H1 (cell line): ENCODE data around the gene NUDT1. TPM values are rescaled to one million over a fixed set of nuclear protein-coding genes. Genes with fewer than 3 reads are reported as not detected.

Source experiments
- CTCF ChIA-PET: fragments of 300-600 bp; sonication (Branson Sonifier 250); formaldehyde crosslinking; loops from one replicate; lab custom pipeline; 2021; ENCODE audit not compliant: partially characterized antibody; lab: Charles Lee
- POLR2A ChIA-PET: fragments of 300-600 bp; sonication (Branson Sonifier 250); formaldehyde crosslinking; loops from one replicate; lab custom pipeline; 2021; ENCODE audit warnings: inconsistent platforms; ENCODE audit not compliant: partially characterized antibody; lab: Charles Lee
- DNase-seq, 2 experiments: peaks; one replicate each; pipeline versions ENCODE4 v3.0.0 to v3.0.0-alpha.2; 2010 to 2022; ENCODE audit warnings: low spot score in 2 of 2, low read depth in 1 of 2, mixed read lengths in 1 of 2
- FAIRE-seq: peaks from 2 replicates; lab custom pipeline; 2011; peaks lifted over from hg19 to GRCh38; lab: Jason Lieb, UNC
- H2AFZ ChIP-seq: 2 replicates; pipeline ENCODE4 v1.8.1; 2012; ENCODE audit warnings: low read length, inconsistent platforms
- H2AK5ac ChIP-seq: 2 replicates; pipeline ENCODE4 v1.6.1; 2013; ENCODE audit warnings: low read depth, low read length
- H2BK120ac ChIP-seq: replicated peaks from 2 replicates; pipeline ENCODE3; 2013; ENCODE audit warnings: low read depth, low read length, inconsistent platforms
- H2BK12ac ChIP-seq: 2 replicates; pipeline ENCODE4 v1.6.1; 2013; ENCODE audit warnings: low read depth, low read length
- H2BK15ac ChIP-seq: 2 replicates; pipeline ENCODE4 v1.6.1; 2013; ENCODE audit warnings: low read length
- H2BK20ac ChIP-seq: 2 replicates; pipeline ENCODE4 v1.6.1; 2013; ENCODE audit warnings: low read length
- H2BK5ac ChIP-seq: 2 replicates; pipeline ENCODE4 v1.6.1; 2013; ENCODE audit warnings: low read depth, low read length
- H3K14ac ChIP-seq: 2 replicates; pipeline ENCODE4 v1.6.1; 2013; ENCODE audit warnings: inconsistent platforms; ENCODE audit not compliant: insufficient read length
- H3K18ac ChIP-seq: 2 replicates; pipeline ENCODE4 v1.6.1; 2013; ENCODE audit warnings: low read length; ENCODE audit errors: extremely low read depth
- H3K23ac ChIP-seq: 2 replicates; pipeline ENCODE4 v1.6.1; 2013; ENCODE audit warnings: inconsistent platforms; ENCODE audit not compliant: insufficient read length
- H3K23me2 ChIP-seq: 2 replicates; pipeline ENCODE4 v1.6.1; 2013; ENCODE audit warnings: low read depth, low read length
- H3K27ac ChIP-seq: 2 replicates; pipeline ENCODE4 v1.6.1; 2011; ENCODE audit warnings: low read depth, low read length, inconsistent platforms
- H3K27me3 ChIP-seq, 4 experiments: replicated peaks in 1 of 4; 1 replicate in 1 of 4; 2 replicates in 3 of 4; pipeline versions ENCODE4 v1.6.1 to v1.8.1; 2011 to 2013; ENCODE audit warnings: low read length in 3 of 4, mild to moderate bottlenecking in 3 of 4, inconsistent platforms in 2 of 4, mixed read lengths in 2 of 4, moderate library complexity in 1 of 4; ENCODE audit not compliant: control insufficient read depth in 3 of 4, insufficient read depth in 3 of 4; ENCODE audit errors: extremely low read depth in 1 of 4
- H3K36me3 ChIP-seq, 4 experiments: 2 replicates each; pipeline versions ENCODE4 v1.6.1 to v1.8.1; 2011 to 2013; ENCODE audit warnings: mild to moderate bottlenecking in 4 of 4, low read length in 3 of 4, moderate library complexity in 2 of 4, control low read depth in 1 of 4, inconsistent platforms in 1 of 4; ENCODE audit not compliant: insufficient read depth in 4 of 4, control insufficient read depth in 2 of 4
- H3K4ac ChIP-seq: replicated peaks from 2 replicates; pipeline ENCODE3; 2013; ENCODE audit warnings: low read length, low read depth, mixed read lengths, inconsistent platforms; ENCODE audit not compliant: insufficient read length
- H3K4me1 ChIP-seq, 4 experiments: replicated peaks in 1 of 4; 1 replicate in 1 of 4; 2 replicates in 3 of 4; pipeline versions ENCODE4 v1.6.1 to v1.8.1; 2011 to 2013; ENCODE audit warnings: low read length in 3 of 4, inconsistent platforms in 2 of 4, mixed read lengths in 1 of 4; ENCODE audit not compliant: insufficient read depth in 4 of 4, control insufficient read depth in 3 of 4
- H3K4me2 ChIP-seq, 2 experiments: 2 replicates each; pipeline versions ENCODE4 v1.6.1 to v1.8.1; 2011 to 2013; ENCODE audit warnings: low read depth in 2 of 2, low read length in 2 of 2, control low read depth in 1 of 2, inconsistent platforms in 1 of 2, mild to moderate bottlenecking in 1 of 2; ENCODE audit not compliant: insufficient read depth in 1 of 2
- H3K4me3 ChIP-seq, 4 experiments: fragments of 200-600, 300-600 bp in 1 of 4; sonication (generic), shearing (Covaris generic), sonication (Bioruptor Twin) in 1 of 4; 2 replicates each; pipeline versions ENCODE4 v1.5.1 to v1.8.1; 2011 to 2016; ENCODE audit warnings: low read length in 4 of 4, low read depth in 3 of 4, control low read depth in 2 of 4, inconsistent platforms in 2 of 4, mild to moderate bottlenecking in 2 of 4, mixed read lengths in 1 of 4, moderate library complexity in 1 of 4; ENCODE audit not compliant: insufficient read depth in 2 of 4; ENCODE audit errors: extremely low read depth in 1 of 4
- H3K56ac ChIP-seq: replicated peaks from 2 replicates; pipeline ENCODE3; 2013; ENCODE audit warnings: low read depth, mild to moderate bottlenecking, mixed read lengths, low read length, inconsistent platforms; ENCODE audit not compliant: insufficient read length
- H3K79me1 ChIP-seq: 2 replicates; pipeline ENCODE4 v1.6.1; 2013; ENCODE audit warnings: low read depth, low read length, control low read depth
- H3K79me2 ChIP-seq, 2 experiments: 2 replicates each; pipeline versions ENCODE4 v1.6.1 to v1.8.1; 2012 to 2013; ENCODE audit warnings: low read length in 2 of 2, mild to moderate bottlenecking in 2 of 2, inconsistent platforms in 1 of 2; ENCODE audit not compliant: insufficient read depth in 2 of 2, control insufficient read depth in 1 of 2
- H3K9ac ChIP-seq, 4 experiments: replicated peaks in 1 of 4; 1 replicate in 1 of 4; 2 replicates in 3 of 4; pipeline versions ENCODE4 v1.6.1 to v1.8.1; 2011 to 2013; ENCODE audit warnings: low read depth in 3 of 4, low read length in 3 of 4, control low read depth in 2 of 4, mild to moderate bottlenecking in 2 of 4, moderate library complexity in 2 of 4, inconsistent platforms in 1 of 4; ENCODE audit errors: extremely low read depth in 1 of 4
- H3K9me3 ChIP-seq, 2 experiments: 2 replicates each; pipeline versions ENCODE4 v1.6.1 to v1.8.1; 2012 to 2013; ENCODE audit warnings: mild to moderate bottlenecking in 2 of 2, moderate library complexity in 2 of 2, control low read depth in 1 of 2, inconsistent platforms in 1 of 2, low read depth in 1 of 2, low read length in 1 of 2, mixed read lengths in 1 of 2; ENCODE audit not compliant: insufficient read depth in 2 of 2
- H4K20me1 ChIP-seq, 2 experiments: replicated peaks in 1 of 2; 2 replicates each; pipeline versions ENCODE3 to v1.8.1; 2011 to 2013; ENCODE audit warnings: inconsistent platforms in 2 of 2, low read length in 2 of 2, mild to moderate bottlenecking in 1 of 2; ENCODE audit not compliant: insufficient read depth in 2 of 2, control insufficient read depth in 1 of 2
- H4K5ac ChIP-seq: 2 replicates; pipeline ENCODE4 v1.6.1; 2013; ENCODE audit warnings: low read length, low read depth, mixed read lengths, inconsistent platforms; ENCODE audit not compliant: insufficient read length
- H4K8ac ChIP-seq: 2 replicates; pipeline ENCODE4 v1.8.0; 2013; ENCODE audit warnings: mild to moderate bottlenecking, moderate library complexity, low read length, inconsistent platforms; ENCODE audit not compliant: insufficient read depth; ENCODE audit errors: extremely low read depth
- H4K91ac ChIP-seq: replicated peaks from 2 replicates; pipeline ENCODE3; 2013; ENCODE audit warnings: low read length, mixed read lengths, inconsistent platforms; ENCODE audit not compliant: insufficient read length
- BRCA1 ChIP-seq: IDR thresholded peaks from 2 replicates; pipeline ENCODE4 v1.6.1; 2012; ENCODE audit warnings: low read depth, low read length, improper control_type of control experiment
- CHD2 ChIP-seq: IDR thresholded peaks from 2 replicates; pipeline ENCODE4 v1.6.1; 2012; ENCODE audit warnings: low read length, improper control_type of control experiment
- EZH2 ChIP-seq: fragments of 200-600 bp; sonication (generic); IDR thresholded peaks from 2 replicates; pipeline ENCODE4 v1.7.1; 2012; ENCODE audit warnings: low read depth, mild to moderate bottlenecking, moderate library complexity, low read length, inconsistent platforms; ENCODE audit not compliant: severe bottlenecking
- GABPA ChIP-seq: IDR thresholded peaks from 2 replicates; pipeline ENCODE4 v1.6.1; 2011; ENCODE audit warnings: mild to moderate bottlenecking, low read length, moderate library complexity, borderline replicate concordance; ENCODE audit not compliant: insufficient read depth
- JUND ChIP-seq: IDR thresholded peaks from 2 replicates; pipeline ENCODE4 v1.6.1; 2011; ENCODE audit warnings: mild to moderate bottlenecking, improper control_type of control experiment, low read length
- KDM5A ChIP-seq: fragments of 200-600 bp; IDR thresholded peaks from 2 replicates; pipeline ENCODE4 v1.7.1; 2012; ENCODE audit warnings: mild to moderate bottlenecking, low read length, inconsistent platforms, mixed read lengths
- NANOG ChIP-seq: IDR thresholded peaks from 2 replicates; pipeline ENCODE4 v1.6.1; 2011; ENCODE audit warnings: low read length, low read depth, mild to moderate bottlenecking, inconsistent platforms; ENCODE audit not compliant: insufficient read depth, poor library complexity, severe bottlenecking
- RFX5 ChIP-seq: IDR thresholded peaks from 2 replicates; pipeline ENCODE4 v1.6.1; 2011; ENCODE audit warnings: low read depth, low read length, improper control_type of control experiment, borderline replicate concordance
- SIN3A ChIP-seq, 2 experiments: IDR thresholded peaks in 1 of 2; conservative IDR thresholded peaks in 1 of 2; 2 replicates each; pipeline ENCODE4 v1.6.1; 2011 to 2012; ENCODE audit warnings: low read length in 2 of 2, improper control_type of control experiment in 1 of 2, low read depth in 1 of 2, mild to moderate bottlenecking in 1 of 2
- SIRT6 ChIP-seq: IDR thresholded peaks from one replicate; pipeline ENCODE4 v1.7.1; 2012; ENCODE audit warnings: low read length, inconsistent platforms
- SP1 ChIP-seq: IDR thresholded peaks from 2 replicates; pipeline ENCODE4 v1.6.1; 2011; ENCODE audit warnings: low read depth, low read length
- SP2 ChIP-seq: IDR thresholded peaks from 2 replicates; pipeline ENCODE4 v1.6.1; 2012; ENCODE audit warnings: mild to moderate bottlenecking, low read length, inconsistent platforms
- SUZ12 ChIP-seq: fragments of 200-600 bp; sonication (generic); IDR thresholded peaks from 2 replicates; pipeline ENCODE4 v1.6.1; 2012; ENCODE audit warnings: mild to moderate bottlenecking, inconsistent platforms, low read length, moderate library complexity, mixed read lengths
- TEAD4 ChIP-seq: IDR thresholded peaks from 2 replicates; pipeline ENCODE4 v1.6.1; 2012; ENCODE audit warnings: low read depth, low read length, inconsistent platforms, mixed read lengths
- WGBS, 2 experiments: shearing (Covaris generic) in 1 of 2; methylation state at CpG; one replicate each; pipeline versions ENCODE4 v1.1.6 to v1.1.7; 2013 to 2015; ENCODE audit warnings: low lambda C conversion rate in 2 of 2, mixed read lengths in 2 of 2, inconsistent platforms in 1 of 2, low coverage in 1 of 2, missing lambda C conversion rate in 1 of 2; ENCODE audit not compliant: insufficient replicate concordance in 2 of 2, insufficient coverage in 1 of 2, insufficient read length in 1 of 2; ENCODE audit errors: extremely low coverage in 1 of 2, missing lambda C conversion rate in 1 of 2; 5-methylcytosine and 5-hydroxymethylcytosine counted together
- polyA plus RNA-seq, 7 experiments: library from polyadenylated mRNA; depleted of rRNA in 3 of 7; stranded (reverse) in 5 of 7; unstranded in 2 of 7; fragments of >200 nt in 5 of 7; fragments of 200-250 nt in 2 of 7; gene quantifications; 1 replicate in 5 of 7; 2 replicates in 1 of 7; 4 replicates in 1 of 7; pipeline versions ENCODE4 v1.2.1 to v1.2.3, GENCODE V29; 2011 to 2013; ENCODE audit warnings: missing spikeins in 2 of 7, mixed read lengths in 2 of 7
- total RNA-seq: library from RNA; stranded (reverse); fragmentation: NEBNext Ultra II Directional; extraction: Animal tissue kit (Norgen Biotek cat#: 25700); gene quantifications from 2 replicates; pipeline ENCODE4 v1.2.1, GENCODE V29; 2021

The NUDT1 gene
- total and polyA plus RNA-seq, 2 of the 8 experiments (the other 6 are each of a cell fraction or from before 2014, with no cell fraction given): 76.1 to 89.5 TPM

GRCh38 chr7:2264158-2264557 is 22.1 kb downstream of the NUDT1 start:
- Histone ChIP-seq H3K9me3 (no peaks in the 10 kb centered on the region; a peak in 1 of 4 replicates), H3K23me2 (no peaks in the 10 kb centered on the region), H2AK5ac (no peak overlapping the region), H3K56ac (no peak overlapping the region), H3K18ac (no peak overlapping the region), H3K4me3 (no peak overlapping the region), H3K4ac (no peak overlapping the region), H4K5ac (no peak overlapping the region), H3K27ac (no peak overlapping the region), H3K79me1 (no peaks in the 10 kb centered on the region; the same call in 1 of the 2 replicates), H3K23ac (no peak overlapping the region), H2BK12ac (no peak overlapping the region), H3K4me2 (no peak overlapping the region), H3K27me3 (no peaks in the 10 kb centered on the region), H2BK5ac (no peak overlapping the region), H2AFZ (no peak overlapping the region), H3K4me1 (no peaks in the 10 kb centered on the region), H2BK120ac (no peak overlapping the region), H4K20me1 (peaks cover 0 to 2% of the 10 kb centered on the region in 2 experiments), H3K14ac (no peak overlapping the region), H2BK20ac (no peak overlapping the region), H3K9ac (no peak overlapping the region), H2BK15ac (no peak overlapping the region), H3K79me2 (no peaks in the 10 kb centered on the region), H3K36me3 (peaks cover 0 to 9% (median 4%) of the 10 kb centered on the region in 4 experiments; a peak in 4 of 8 replicates), H4K8ac (no peak overlapping the region), H4K91ac (no peak overlapping the region)
- ChIA-PET CTCF (interaction anchor here (0.7 to 7.4 kb wide), 3 partner anchors 14 to 49 kb away, joined by 3 to 38 read pairs (median 3); no protein-coding TSS in a partner anchor), POLR2A (interaction anchor here (1.5 kb wide), 1 partner anchor 24 kb away, joined by 3 read pairs; no protein-coding TSS in a partner anchor)
- TF ChIP-seq EZH2: no peak
- TF ChIP-seq KDM5A: no peak
- TF ChIP-seq RFX5: no peak
- no peak for TF ChIP-seq GABPA
- TF ChIP-seq SP1: no peak
- TF ChIP-seq BRCA1: no peak
- no peak for TF ChIP-seq SUZ12
- TF ChIP-seq CHD2: no peak
- TF ChIP-seq SIN3A (conservative IDR thresholded peaks at IDR 0.05 in 1 of 2, IDR thresholded peaks at IDR 0.05 in 1 of 2; ENCODE audit: low read depth in 1 of 2, low read length in 2 of 2): no peak
- no peak for TF ChIP-seq SIRT6
- TF ChIP-seq SP2: no peak
- no peak for TF ChIP-seq NANOG
- TF ChIP-seq JUND: no peak
- TF ChIP-seq TEAD4: no peak
- WGBS, 2 experiments: 95% methylated on average over 23 of the region's 23 CpGs; no CpG with 5 or more reads in 1 of the 2 experiments
- no peak for FAIRE-seq
- no peak for DNase-seq
